GM12878 (cell line): Measurements from ENCODE around the gene TFCP2. TPM values are rescaled to one million over a fixed set of nuclear protein-coding genes. Genes with fewer than 3 reads are reported as not detected.

ENCODE experiments used
- ATAC-seq: fragments of 200-7000 bp; cut with Tn5 transposase; 3 replicates; pipeline ENCODE4 v1.9.1; 2020; ENCODE audit warnings: mild to moderate bottlenecking, moderate library complexity
- BruUV-seq: library from RNA; stranded (reverse); fragments of 400-500 nt; replicated peaks from 2 replicates; lab custom pipeline; 2021; lab: Mats Ljungman, UMichigan
- CTCF ChIA-PET: fragments of 300-600 bp; sonication (Branson Sonifier 250); formaldehyde crosslinking; extraction: SDS; loops from one replicate; lab custom pipeline; 2021; ENCODE audit warnings: inconsistent platforms; lab: Yijun Ruan, JAX
- POLR2A ChIA-PET: fragments of 350-600 bp; formaldehyde crosslinking; extraction: SDS; loops from one replicate; lab custom pipeline; 2021; ENCODE audit warnings: inconsistent platforms; lab: Charles Lee
- RAD21 ChIA-PET: fragments of 300-600 bp; sonication (Branson Sonifier 250); formaldehyde crosslinking; loops from one replicate; lab custom pipeline; 2023; ENCODE audit warnings: antibody characterized with exemption; ENCODE audit not compliant: unreplicated experiment; lab: Charles Lee
- SMC1A ChIA-PET: fragments of 300-600 bp; sonication (Branson Sonifier 250); formaldehyde crosslinking; loops from one replicate; lab custom pipeline; 2023; ENCODE audit not compliant: unreplicated experiment, uncharacterized antibody; lab: Charles Lee
- DNase-seq: peaks from one replicate; pipeline ENCODE4 v3.0.0-alpha.2; 2011; ENCODE audit warnings: low read depth, low spot score
- FAIRE-seq: peaks from 3 replicates; lab custom pipeline; 2011; peaks lifted over from hg19 to GRCh38; lab: Jason Lieb, UNC
- H2AFZ ChIP-seq: 2 replicates; pipeline ENCODE4 v1.6.0; 2011; ENCODE audit warnings: low read depth, low read length, control low read depth; ENCODE audit not compliant: control insufficient read depth
- H3K27ac ChIP-seq: 2 replicates; pipeline ENCODE4 v1.5.1; 2011; ENCODE audit warnings: control low read depth; ENCODE audit not compliant: control insufficient read depth, insufficient read depth
- H3K27me3 ChIP-seq, 2 experiments: replicated peaks in 1 of 2; 2 replicates each; pipeline versions ENCODE4 v1.6.0 to v1.6.1; 2011; ENCODE audit warnings: low read length in 1 of 2; ENCODE audit not compliant: control insufficient read depth in 2 of 2, insufficient read depth in 2 of 2
- H3K36me3 ChIP-seq, 2 experiments: 2 replicates each; pipeline ENCODE4 v1.5.1; 2011; ENCODE audit warnings: low read length in 1 of 2; ENCODE audit not compliant: control insufficient read depth in 2 of 2, insufficient read depth in 2 of 2
- H3K4me1 ChIP-seq: 2 replicates; pipeline ENCODE4 v1.6.1; 2011; ENCODE audit warnings: mild to moderate bottlenecking, low read length, moderate library complexity, mixed read lengths; ENCODE audit not compliant: control insufficient read depth, insufficient read depth
- H3K4me2 ChIP-seq: 2 replicates; pipeline ENCODE4 v1.6.0; 2011; ENCODE audit warnings: control low read depth; ENCODE audit not compliant: control insufficient read depth, insufficient read depth
- H3K4me3 ChIP-seq: fragments of 200-600 bp; sonication (generic); 2 replicates; pipeline ENCODE4 v1.5.1; 2016
- H3K79me2 ChIP-seq: 2 replicates; pipeline ENCODE4 v1.6.0; 2011; ENCODE audit warnings: low read length; ENCODE audit not compliant: control insufficient read depth, insufficient read depth
- H3K9ac ChIP-seq: 2 replicates; pipeline ENCODE4 v1.8.0; 2011; ENCODE audit warnings: low read length, control low read depth, mixed read lengths; ENCODE audit not compliant: control insufficient read depth, insufficient read depth
- H3K9me3 ChIP-seq: replicated peaks from 3 replicates; pipeline ENCODE4 v1.5.1; 2011; ENCODE audit warnings: mild to moderate bottlenecking, low read length; ENCODE audit not compliant: control insufficient read depth, insufficient read depth
- H4K20me1 ChIP-seq: 2 replicates; pipeline ENCODE4 v1.6.0; 2011; ENCODE audit not compliant: control insufficient read depth, insufficient read depth
- ASH2L ChIP-seq: fragments of 300-600, 200-600 bp; sonication (generic); IDR thresholded peaks from 2 replicates; pipeline ENCODE4 v1.6.1; 2017; ENCODE audit warnings: low read depth, mild to moderate bottlenecking, borderline replicate concordance
- BACH1 ChIP-seq: fragments of 450-650 bp; IDR thresholded peaks from 2 replicates; pipeline ENCODE4 v1.6.1; 2017; ENCODE audit warnings: mild to moderate bottlenecking, borderline replicate concordance
- BHLHE40 ChIP-seq, 2 experiments: fragments of 450-650 bp in 1 of 2; IDR thresholded peaks; 2 replicates each; pipeline ENCODE4 v1.6.1; 2011 to 2017; ENCODE audit warnings: low read depth in 2 of 2, borderline replicate concordance in 1 of 2, improper control_type of control experiment in 1 of 2, low read length in 1 of 2, mild to moderate bottlenecking in 1 of 2
- CREB1 ChIP-seq: IDR thresholded peaks from 2 replicates; pipeline ENCODE4 v1.6.1; 2012; ENCODE audit warnings: low read depth, mild to moderate bottlenecking, inconsistent platforms
- EGR1 ChIP-seq, 2 experiments: IDR thresholded peaks; 1 replicate in 1 of 2; 2 replicates in 1 of 2; pipeline ENCODE4 v1.6.1; 2011 to 2012; ENCODE audit warnings: low read depth in 2 of 2, low read length in 2 of 2, borderline replicate concordance in 1 of 2, mild to moderate bottlenecking in 1 of 2, moderate library complexity in 1 of 2
- GATAD2B ChIP-seq: fragments of 450-650 bp; conservative IDR thresholded peaks from 2 replicates; pipeline ENCODE4 v1.6.1; 2017; ENCODE audit warnings: low read depth, mild to moderate bottlenecking, moderate library complexity
- NKRF ChIP-seq: fragments of 450-650 bp; conservative IDR thresholded peaks from 2 replicates; pipeline ENCODE4 v1.6.1; 2017; ENCODE audit warnings: mild to moderate bottlenecking, moderate library complexity
- PKNOX1 ChIP-seq: fragments of 450-650 bp; IDR thresholded peaks from 2 replicates; pipeline ENCODE4 v1.6.1; 2016; ENCODE audit warnings: mild to moderate bottlenecking
- POLR2A ChIP-seq: IDR thresholded peaks from 2 replicates; pipeline ENCODE4 v1.6.1; 2011; ENCODE audit warnings: low read depth, mild to moderate bottlenecking, low read length
- RAD21 ChIP-seq: IDR thresholded peaks from 2 replicates; pipeline ENCODE4 v1.6.1; 2011; ENCODE audit warnings: mild to moderate bottlenecking, low read depth, low read length, moderate library complexity; ENCODE audit not compliant: insufficient read depth
- RELB ChIP-seq: fragments of 450-650 bp; IDR thresholded peaks from 2 replicates; pipeline ENCODE4 v1.6.1; 2017; ENCODE audit warnings: low read depth, mild to moderate bottlenecking, moderate library complexity
- SMARCA5 ChIP-seq: fragments of 450-650 bp; IDR thresholded peaks from 2 replicates; pipeline ENCODE4 v1.6.1; 2017; ENCODE audit warnings: mild to moderate bottlenecking
- TARDBP ChIP-seq: IDR thresholded peaks from 2 replicates; pipeline ENCODE4 v1.6.1; 2016; ENCODE audit warnings: borderline replicate concordance
- TCF3 ChIP-seq: IDR thresholded peaks from 2 replicates; pipeline ENCODE4 v1.6.1; 2012; ENCODE audit warnings: low read depth, mild to moderate bottlenecking, low read length, borderline replicate concordance; ENCODE audit not compliant: insufficient read depth
- WGBS: methylation state at CpG from one replicate; pipeline ENCODE4 v1.1.6; 2016; ENCODE audit warnings: low lambda C conversion rate; ENCODE audit not compliant: insufficient replicate concordance, insufficient coverage; ENCODE audit errors: missing lambda C conversion rate; 5-methylcytosine and 5-hydroxymethylcytosine counted together
- in situ Hi-C: fragments of 300-500 bp; cut with MboI; formaldehyde crosslinking; loops from 9 replicates; pipeline ENCODE4 v1.14.3; 2018; ENCODE audit warnings: mixed read lengths
- intact Hi-C: fragments of 100-400 bp; cut with micrococcal nuclease; formaldehyde crosslinking; loops from one replicate; pipeline ENCODE4 v1.14.2; 2022; ENCODE audit not compliant: unreplicated experiment
- polyA plus RNA-seq, 11 experiments: library from polyadenylated mRNA; depleted of rRNA in 4 of 11; unstranded in 6 of 11; stranded (reverse) in 5 of 11; fragments of >200 nt; fragmentation: Nextera tagmentation in 4 of 11; fragmentation: Illumina TruSeq in 1 of 11; extraction: Ambion mirVana in 4 of 11; extraction: Trizol in 1 of 11; gene quantifications; 1 replicate in 1 of 11; 2 replicates in 10 of 11; pipeline versions ENCODE4 v1.2.1 to v1.2.3, GENCODE V29; 2011 to 2016; ENCODE audit warnings: inconsistent platforms in 2 of 11, missing spikeins in 2 of 11, low read depth in 1 of 11
- total RNA-seq, 4 experiments: library from RNA; depleted of rRNA in 3 of 4; stranded (reverse); fragments of >200 nt in 3 of 4; fragmentation: Illumina TruSeq in 1 of 4; extraction: Trizol in 1 of 4; gene quantifications; 2 replicates each; pipeline versions ENCODE4 v1.2.1 to v1.2.3, GENCODE V29; 2013 to 2021

The TFCP2 gene
- total and polyA plus RNA-seq, 10 of the 15 experiments (the other 5 are each of a cell fraction or from before 2014, with no cell fraction given) = 5.8 to 29.7 (median 14.2) TPM

- TF ChIP-seq GATAD2B = 0 out of 2 replicates have a peak, but pooled peaks have one; percentile 30
These were observed 45.2 kb upstream of the TFCP2 start, which contains the start of gene POU6F1 (continued) for GRCh38 chr12:51217968-51218606.

GRCh38 chr12:51217133-51217967, 44.4 kb upstream of the TFCP2 start:
- 3% methylated on average over 42 of the region's 81 CpGs for WGBS
- FAIRE-seq = no peak
- Histone ChIP-seq H3K9me3 (no peaks in the 10 kb centered on the region), H3K27me3 (no peaks in the 10 kb centered on the region), H2AFZ (peak overlapping the region; percentile 65), H3K27ac (no peak overlapping the region; the same call in 1 of the 2 replicates), H3K36me3 (no peaks in the 10 kb centered on the region), H3K79me2 (no peaks in the 10 kb centered on the region; the same call in 1 of the 2 replicates), H3K9ac (peak overlapping the region; percentile 64), H3K4me3 (peak overlapping the region; percentile 77), H4K20me1 (no peaks in the 10 kb centered on the region), H3K4me1 (peaks cover 4% of the 10 kb centered on the region; the same call in 1 of the 2 replicates), H3K4me2 (peak overlapping the region; percentile 68)
- RAD21 ChIA-PET = interaction anchor here (0.5 to 1.9 kb wide), 9 partner anchors 21 to 787 kb away, joined by 3 to 9 read pairs (median 3); partner anchors contain the start of gene DAZAP2
- CTCF ChIA-PET = interaction anchor here (0.9 to 2.0 kb wide), 6 partner anchors 13 to 169 kb away, joined by 4 to 10 read pairs (median 6); partner anchors contain the start of genes DAZAP2 and LETMD1
- BruUV-seq = no TSS peak
- SMC1A ChIA-PET = interaction anchor here (1.0 to 1.7 kb wide), 6 partner anchors 12 to 124 kb away, joined by 3 to 8 read pairs (median 4); partner anchors contain the start of gene DAZAP2
- peak; percentile 66 for ATAC-seq
- DNase-seq = no peak
- in situ Hi-C loops (no loop called here), intact Hi-C loops (loop anchor here (2.0 kb wide), 1 partner anchor 45 kb away; the partner anchor contains the start of gene TFCP2)
- POLR2A ChIA-PET = interaction anchor here (0.5 to 2.8 kb wide), 8 partner anchors 13 to 205 kb away, joined by 3 to 16 read pairs (median 4); partner anchors contain the start of genes CSRNP2, DAZAP2 and LETMD1
- TF ChIP-seq TARDBP (no peak), ASH2L (no peak), BACH1 (0 out of 2 replicates have a peak, but pooled peaks have one; percentile 11), PKNOX1 (no peak), RELB (0 out of 2 replicates have a peak, but pooled peaks have one; percentile 13), BHLHE40 (IDR thresholded peaks at IDR 0.05; ENCODE audit: borderline replicate concordance in 1 of 2, low read depth in 2 of 2, low read length in 1 of 2) (peak in 1 of 2 experiments; percentile 13; a peak in 1 of 4 replicates), TCF3 (0 out of 2 replicates have a peak, but pooled peaks have one; percentile 14), NKRF (no peak), RAD21 (peak; percentile 47; the same call in 1 of the 2 replicates), POLR2A (peak; percentile 64), CREB1 (no peak), SMARCA5 (peak; percentile 57; the same call in 1 of the 2 replicates), EGR1 (IDR thresholded peaks at IDR 0.05; ENCODE audit: borderline replicate concordance in 1 of 2, low read depth in 2 of 2, low read length in 2 of 2) (peak in 1 of 2 experiments; percentile 51; a peak in 1 of 3 replicates)
